Mesenchymal stem cell (in vitro differentiated cells and primary cell): ENCODE data around the gene EVI5L.

Source experiments
- DNase-seq: peaks from one replicate; pipeline ENCODE4 v3.0.0-alpha.2; 2013
- H2AFZ ChIP-seq: one replicate; pipeline ENCODE4 v1.6.1; 2013; ENCODE audit warnings: low read depth, mild to moderate bottlenecking, control low read depth, inconsistent platforms, low read length, moderate library complexity
- H2AK5ac ChIP-seq: 2 replicates; pipeline ENCODE4 v1.6.1; 2013; ENCODE audit warnings: low read length, moderate library complexity, mild to moderate bottlenecking, inconsistent platforms; ENCODE audit not compliant: severe bottlenecking
- H2BK120ac ChIP-seq: one replicate; pipeline ENCODE4 v1.6.1; 2013; ENCODE audit warnings: low read depth, mild to moderate bottlenecking, inconsistent platforms, low read length, moderate library complexity
- H2BK12ac ChIP-seq, 2 experiments: one replicate each; pipeline ENCODE4 v1.6.1; 2013; ENCODE audit warnings: inconsistent platforms in 2 of 2, low read length in 2 of 2, mild to moderate bottlenecking in 2 of 2, moderate library complexity in 2 of 2, control low read depth in 1 of 2
- H2BK15ac ChIP-seq: one replicate; pipeline ENCODE4 v1.6.1; 2013; ENCODE audit warnings: mild to moderate bottlenecking, low read depth, inconsistent platforms; ENCODE audit not compliant: poor library complexity, severe bottlenecking
- H2BK5ac ChIP-seq: 2 replicates; pipeline ENCODE4 v1.6.1; 2013; ENCODE audit warnings: low read depth, mild to moderate bottlenecking, low read length, control low read depth, inconsistent platforms; ENCODE audit not compliant: poor library complexity, severe bottlenecking
- H3K14ac ChIP-seq, 2 experiments: one replicate each; pipeline ENCODE4 v1.6.1; 2013; ENCODE audit warnings: inconsistent platforms in 2 of 2, low read length in 2 of 2, control low read depth in 1 of 2, mild to moderate bottlenecking in 1 of 2, moderate library complexity in 1 of 2
- H3K18ac ChIP-seq, 2 experiments: one replicate each; pipeline ENCODE4 v1.6.1; 2013; ENCODE audit warnings: inconsistent platforms in 2 of 2, low read length in 2 of 2, control low read depth in 1 of 2, low read depth in 1 of 2, mild to moderate bottlenecking in 1 of 2
- H3K23ac ChIP-seq, 2 experiments: one replicate each; pipeline ENCODE4 v1.6.1; 2013; ENCODE audit warnings: inconsistent platforms in 2 of 2, low read length in 2 of 2, mild to moderate bottlenecking in 2 of 2, moderate library complexity in 2 of 2, control low read depth in 1 of 2
- H3K27ac ChIP-seq: 2 replicates; pipeline ENCODE4 v1.5.1; 2013; ENCODE audit warnings: mild to moderate bottlenecking, moderate library complexity, low read length, control low read depth, inconsistent platforms; ENCODE audit not compliant: poor library complexity, severe bottlenecking
- H3K27me3 ChIP-seq, 2 experiments: 2 replicates each; pipeline versions ENCODE4 v1.6.1 to v1.7.0; 2013; ENCODE audit warnings: low read length in 2 of 2, mild to moderate bottlenecking in 2 of 2, moderate library complexity in 2 of 2, control low read depth in 1 of 2, inconsistent platforms in 1 of 2; ENCODE audit not compliant: control insufficient read depth in 1 of 2, insufficient read depth in 1 of 2
- H3K36me3 ChIP-seq, 2 experiments: 2 replicates each; pipeline versions ENCODE4 v1.6.1 to v1.7.0; 2013; ENCODE audit warnings: low read length in 2 of 2, control low read depth in 1 of 2, inconsistent platforms in 1 of 2, low read depth in 1 of 2, mild to moderate bottlenecking in 1 of 2; ENCODE audit not compliant: insufficient read depth in 2 of 2, control insufficient read depth in 1 of 2
- H3K4ac ChIP-seq, 2 experiments: one replicate each; pipeline ENCODE4 v1.6.1; 2013; ENCODE audit warnings: inconsistent platforms in 2 of 2, low read length in 2 of 2, mild to moderate bottlenecking in 2 of 2, moderate library complexity in 2 of 2, control low read depth in 1 of 2, low read depth in 1 of 2
- H3K4me1 ChIP-seq: 2 replicates; pipeline ENCODE4 v1.6.1; 2013; ENCODE audit warnings: low read depth, low read length, control low read depth; ENCODE audit not compliant: control insufficient read depth, insufficient read depth
- H3K4me2 ChIP-seq: 2 replicates; pipeline ENCODE4 v1.6.1; 2013; ENCODE audit warnings: low read length, mild to moderate bottlenecking, inconsistent platforms; ENCODE audit not compliant: poor library complexity, severe bottlenecking
- H3K4me3 ChIP-seq, 2 experiments: 2 replicates each; pipeline versions ENCODE4 v1.5.1 to v1.7.0; 2013; ENCODE audit warnings: low read length in 2 of 2, mild to moderate bottlenecking in 2 of 2, control low read depth in 1 of 2, low read depth in 1 of 2; ENCODE audit not compliant: insufficient read depth in 1 of 2
- H3K79me1 ChIP-seq: replicated peaks from 2 replicates; pipeline ENCODE4 v1.6.1; 2013; ENCODE audit warnings: mild to moderate bottlenecking, control low read depth, low read length, inconsistent platforms; ENCODE audit not compliant: poor library complexity, severe bottlenecking
- H3K9ac ChIP-seq: 2 replicates; pipeline ENCODE4 v1.7.0; 2013; ENCODE audit warnings: mild to moderate bottlenecking, low read length, moderate library complexity
- H3K9me3 ChIP-seq: 2 replicates; pipeline ENCODE4 v1.7.0; 2013; ENCODE audit warnings: mild to moderate bottlenecking, low read length; ENCODE audit not compliant: control insufficient read depth
- H4K8ac ChIP-seq: one replicate; pipeline ENCODE4 v1.6.1; 2013; ENCODE audit warnings: inconsistent platforms, mild to moderate bottlenecking, low read length, moderate library complexity
- H4K91ac ChIP-seq: one replicate; pipeline ENCODE4 v1.6.1; 2013; ENCODE audit warnings: mild to moderate bottlenecking, low read length, inconsistent platforms
- WGBS: methylation state at CpG from one replicate; pipeline ENCODE4 v1.1.7; 2013; ENCODE audit warnings: mixed read lengths; 5-methylcytosine and 5-hydroxymethylcytosine counted together

The EVI5L gene

GRCh38 chr19:7844405-7844804, 14.4 kb downstream of the EVI5L start:
- Histone ChIP-seq H2BK120ac (no peak overlapping the region), H2BK15ac (no peak overlapping the region), H4K91ac (no peak overlapping the region), H3K9ac (no peak overlapping the region), H4K8ac (no peak overlapping the region), H2BK12ac (no peak overlapping the region), H3K9me3 (no peaks in the 10 kb centered on the region), H2AFZ (no peak overlapping the region), H2BK5ac (no peak overlapping the region), H3K4me2 (no peak overlapping the region), H2AK5ac (no peak overlapping the region), H3K18ac (no peak overlapping the region), H3K4me3 (no peak overlapping the region), H3K4ac (no peak overlapping the region), H3K23ac (no peak overlapping the region), H3K14ac (no peak overlapping the region), H3K79me1 (peaks cover 24% of the 10 kb centered on the region), H3K27ac (no peak overlapping the region), H3K36me3 (peaks cover 0 to 15% of the 10 kb centered on the region in 2 experiments), H3K27me3 (no peaks in the 10 kb centered on the region), H3K4me1 (peaks cover 4% of the 10 kb centered on the region)
- WGBS: 77% methylated on average over 3 of the region's 5 CpGs
- DNase-seq: no peak

- peaks cover 0 to 21% of the 10 kb centered on the region in 2 experiments for H3K36me3 ChIP-seq
- WGBS: 88% methylated on average over 10 of the region's 10 CpGs
- H3K4ac ChIP-seq: no peak overlapping the region
- no peak overlapping the region for H3K23ac ChIP-seq
- H3K79me1 ChIP-seq: peaks cover 20% of the 10 kb centered on the region
- H3K9me3 ChIP-seq: no peaks in the 10 kb centered on the region
- H2AFZ ChIP-seq: no peak overlapping the region
- H3K14ac ChIP-seq: no peak overlapping the region
- H2BK12ac ChIP-seq: no peak overlapping the region
- no peak overlapping the region for H2BK5ac ChIP-seq
- no peak overlapping the region for H3K9ac ChIP-seq
- no peak overlapping the region for H2AK5ac ChIP-seq
- H2BK15ac ChIP-seq: no peak overlapping the region
- DNase-seq: no peak
- no peaks in the 10 kb centered on the region for H3K27me3 ChIP-seq
- H3K18ac ChIP-seq: no peak overlapping the region
- H4K8ac ChIP-seq: no peak overlapping the region
- H2BK120ac ChIP-seq: no peak overlapping the region
- no peak overlapping the region for H4K91ac ChIP-seq
- H3K4me2 ChIP-seq: no peak overlapping the region
- no peak overlapping the region for H3K4me3 ChIP-seq
- H3K4me1 ChIP-seq: peaks cover 4% of the 10 kb centered on the region
- H3K27ac ChIP-seq: no peak overlapping the region
Observed at GRCh38 chr19:7844951-7845350, 14.9 kb downstream of the EVI5L start.

- no peak overlapping the region for H2AK5ac ChIP-seq
- no peak overlapping the region for H3K18ac ChIP-seq
- no peak overlapping the region for H3K4me3 ChIP-seq
- no peak overlapping the region for H2AFZ ChIP-seq
- H4K91ac ChIP-seq: no peak overlapping the region
- no peak overlapping the region for H2BK15ac ChIP-seq
- H2BK120ac ChIP-seq: no peak overlapping the region
- no peak overlapping the region for H3K27ac ChIP-seq
- no peaks in the 10 kb centered on the region for H3K9me3 ChIP-seq
- WGBS: 89% methylated on average over 20 of the region's 20 CpGs
- peaks cover 19% of the 10 kb centered on the region for H3K79me1 ChIP-seq
- H2BK5ac ChIP-seq: no peak overlapping the region
- no peak overlapping the region for H3K9ac ChIP-seq
- peaks cover 4% of the 10 kb centered on the region for H3K4me1 ChIP-seq
- no peak overlapping the region for H4K8ac ChIP-seq
- H3K27me3 ChIP-seq: no peaks in the 10 kb centered on the region
- H3K36me3 ChIP-seq: peaks cover 0 to 27% of the 10 kb centered on the region in 2 experiments
- no peak overlapping the region for H3K4ac ChIP-seq
- DNase-seq: no peak
- H3K23ac ChIP-seq: no peak overlapping the region
- H3K14ac ChIP-seq: no peak overlapping the region
- no peak overlapping the region for H3K4me2 ChIP-seq
- no peak overlapping the region for H2BK12ac ChIP-seq
Observed at GRCh38 chr19:7845390-7846154, 15.6 kb downstream of the EVI5L start.

GRCh38 chr19:7846155-7846646, 16.2 kb downstream of the EVI5L start:
- WGBS: 91% methylated on average over 19 of the region's 19 CpGs

More at GRCh38 chr19:7846155-7846646, 16.2 kb downstream of the EVI5L start:
- Histone ChIP-seq H2AK5ac (no peak overlapping the region), H3K14ac (no peak overlapping the region), H3K9me3 (no peaks in the 10 kb centered on the region), H2BK12ac (no peak overlapping the region), H3K9ac (no peak overlapping the region), H2BK5ac (no peak overlapping the region), H2BK15ac (no peak overlapping the region), H3K27me3 (no peaks in the 10 kb centered on the region), H3K79me1 (peaks cover 17% of the 10 kb centered on the region), H3K36me3 (peaks cover 0 to 31% of the 10 kb centered on the region in 2 experiments), H4K8ac (no peak overlapping the region), H2AFZ (no peak overlapping the region), H3K18ac (no peak overlapping the region), H3K4me3 (no peak overlapping the region), H4K91ac (no peak overlapping the region), H2BK120ac (no peak overlapping the region), H3K23ac (no peak overlapping the region), H3K4me2 (no peak overlapping the region), H3K4me1 (peaks cover 4% of the 10 kb centered on the region), H3K27ac (no peak overlapping the region), H3K4ac (no peak overlapping the region)
- DNase-seq: no peak
